ENCODE data around the gene ADCY4.

- TF ChIP-seq ZFP30 (CRISPR knock-in tag; IDR thresholded peaks at IDR 0.05) (no peak), SNAI2 (CRISPR knock-in tag; IDR thresholded peaks at IDR 0.05) (no peak), ZNF8 (CRISPR knock-in tag; IDR thresholded peaks at IDR 0.05) (no peak), ARNTL (CRISPR knock-in tag; IDR thresholded peaks at IDR 0.05; ENCODE audit: borderline replicate concordance, low read depth) (no peak), PATZ1 (CRISPR knock-in tag; IDR thresholded peaks at IDR 0.05; ENCODE audit: borderline replicate concordance) (no peak), ISL1 (CRISPR knock-in tag; IDR thresholded peaks at IDR 0.05) (no peak), CSRNP3 (CRISPR knock-in tag; IDR thresholded peaks at IDR 0.05) (no peak), PPARA (CRISPR knock-in tag; IDR thresholded peaks at IDR 0.05; ENCODE audit: borderline replicate concordance) (no peak)
- TF ChIP-seq, protein P1, sequence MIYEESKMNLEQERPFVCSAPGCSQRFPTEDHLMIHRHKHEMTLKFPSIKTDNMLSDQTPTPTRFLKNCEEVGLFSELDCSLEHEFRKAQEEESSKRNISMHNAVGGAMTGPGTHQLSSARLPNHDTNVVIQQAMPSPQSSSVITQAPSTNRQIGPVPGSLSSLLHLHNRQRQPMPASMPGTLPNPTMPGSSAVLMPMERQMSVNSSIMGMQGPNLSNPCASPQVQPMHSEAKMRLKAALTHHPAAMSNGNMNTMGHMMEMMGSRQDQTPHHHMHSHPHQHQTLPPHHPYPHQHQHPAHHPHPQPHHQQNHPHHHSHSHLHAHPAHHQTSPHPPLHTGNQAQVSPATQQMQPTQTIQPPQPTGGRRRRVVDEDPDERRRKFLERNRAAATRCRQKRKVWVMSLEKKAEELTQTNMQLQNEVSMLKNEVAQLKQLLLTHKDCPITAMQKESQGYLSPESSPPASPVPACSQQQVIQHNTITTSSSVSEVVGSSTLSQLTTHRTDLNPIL (CRISPR knock-in tag; IDR thresholded peaks at IDR 0.05; ENCODE audit: low read depth), result no peak
- TF ChIP-seq, protein P2, sequence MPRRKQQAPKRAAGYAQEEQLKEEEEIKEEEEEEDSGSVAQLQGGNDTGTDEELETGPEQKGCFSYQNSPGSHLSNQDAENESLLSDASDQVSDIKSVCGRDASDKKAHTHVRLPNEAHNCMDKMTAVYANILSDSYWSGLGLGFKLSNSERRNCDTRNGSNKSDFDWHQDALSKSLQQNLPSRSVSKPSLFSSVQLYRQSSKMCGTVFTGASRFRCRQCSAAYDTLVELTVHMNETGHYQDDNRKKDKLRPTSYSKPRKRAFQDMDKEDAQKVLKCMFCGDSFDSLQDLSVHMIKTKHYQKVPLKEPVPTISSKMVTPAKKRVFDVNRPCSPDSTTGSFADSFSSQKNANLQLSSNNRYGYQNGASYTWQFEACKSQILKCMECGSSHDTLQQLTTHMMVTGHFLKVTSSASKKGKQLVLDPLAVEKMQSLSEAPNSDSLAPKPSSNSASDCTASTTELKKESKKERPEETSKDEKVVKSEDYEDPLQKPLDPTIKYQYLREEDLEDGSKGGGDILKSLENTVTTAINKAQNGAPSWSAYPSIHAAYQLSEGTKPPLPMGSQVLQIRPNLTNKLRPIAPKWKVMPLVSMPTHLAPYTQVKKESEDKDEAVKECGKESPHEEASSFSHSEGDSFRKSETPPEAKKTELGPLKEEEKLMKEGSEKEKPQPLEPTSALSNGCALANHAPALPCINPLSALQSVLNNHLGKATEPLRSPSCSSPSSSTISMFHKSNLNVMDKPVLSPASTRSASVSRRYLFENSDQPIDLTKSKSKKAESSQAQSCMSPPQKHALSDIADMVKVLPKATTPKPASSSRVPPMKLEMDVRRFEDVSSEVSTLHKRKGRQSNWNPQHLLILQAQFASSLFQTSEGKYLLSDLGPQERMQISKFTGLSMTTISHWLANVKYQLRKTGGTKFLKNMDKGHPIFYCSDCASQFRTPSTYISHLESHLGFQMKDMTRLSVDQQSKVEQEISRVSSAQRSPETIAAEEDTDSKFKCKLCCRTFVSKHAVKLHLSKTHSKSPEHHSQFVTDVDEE (CRISPR knock-in tag; IDR thresholded peaks at IDR 0.05), result no peak
Observed at GRCh38 chr14:24297190-24297964, 37.5 kb downstream of the ADCY4 start.

Data from SK-N-SH treated with all-trans-retinoic acid at 6 μM for 48 hours (cell line).